PC-3 (cell line): ENCODE data around the gene REC8. TPM values are rescaled to one million over a fixed set of nuclear protein-coding genes. Genes with fewer than 3 reads are reported as not detected.

ENCODE experiments used
- ATAC-seq: fragments of 200-7000 bp; cut with Tn5 transposase; 2 replicates; pipeline ENCODE4 v1.9.1; 2020; ENCODE audit warnings: mild to moderate bottlenecking, moderate library complexity
- BruUV-seq: library from RNA; stranded (reverse); fragments of 400-500 nt; replicated peaks from 2 replicates; lab custom pipeline; 2021; lab: Mats Ljungman, UMichigan
- CTCF ChIA-PET: fragments of 300-600 bp; sonication (Branson Sonifier 250); formaldehyde crosslinking; loops from one replicate; lab custom pipeline; 2022; ENCODE audit warnings: antibody characterized with exemption; lab: Charles Lee
- POLR2A ChIA-PET: fragments of 300-600 bp; sonication (Branson Sonifier 250); formaldehyde crosslinking; loops from one replicate; lab custom pipeline; 2022; ENCODE audit warnings: antibody characterized with exemption; ENCODE audit not compliant: unreplicated experiment; lab: Charles Lee
- DNase-seq: peaks from one replicate; pipeline ENCODE4 v3.0.0-alpha.2; 2015
- H2AFZ ChIP-seq: fragments of 300-600 bp; sonication (generic); 2 replicates; pipeline ENCODE4 v1.6.0; 2016; ENCODE audit warnings: antibody characterized with exemption, low read length
- H3F3A ChIP-seq: fragments of 300-600 bp; sonication (generic); one replicate; pipeline ENCODE4 v1.6.0; 2017; ENCODE audit warnings: antibody characterized with exemption, low read length, control low read depth, mild to moderate bottlenecking; ENCODE audit not compliant: unreplicated experiment
- H3K27ac ChIP-seq: fragments of 300-600 bp; sonication (generic); 2 replicates; pipeline ENCODE4 v1.5.1; 2016; ENCODE audit warnings: mild to moderate bottlenecking, low read length
- H3K27me3 ChIP-seq: fragments of 300-600 bp; sonication (generic); 2 replicates; pipeline ENCODE4 v1.6.1; 2016; ENCODE audit warnings: low read length, mixed read lengths
- H3K36me3 ChIP-seq: fragments of 300-600 bp; sonication (generic); 2 replicates; pipeline ENCODE4 v1.6.1; 2016; ENCODE audit warnings: low read depth, mixed run types, low read length, mixed read lengths
- H3K4me1 ChIP-seq: fragments of 300-600 bp; sonication (generic); 2 replicates; pipeline ENCODE4 v1.5.1; 2016; ENCODE audit warnings: low read length; ENCODE audit not compliant: insufficient read depth
- H3K4me2 ChIP-seq: fragments of 300-600 bp; sonication (generic); 2 replicates; pipeline ENCODE4 v1.6.0; 2016; ENCODE audit warnings: low read length
- H3K4me3 ChIP-seq: fragments of 300-600 bp; sonication (generic); 2 replicates; pipeline ENCODE4 v1.5.1; 2016; ENCODE audit warnings: mild to moderate bottlenecking, low read length, mixed read lengths
- H3K79me2 ChIP-seq: fragments of 300-600 bp; sonication (generic); 2 replicates; pipeline ENCODE4 v1.6.1; 2017; ENCODE audit warnings: low read length, mixed read lengths
- H3K9ac ChIP-seq: fragments of 300-600 bp; sonication (generic); 2 replicates; pipeline ENCODE4 v1.6.0; 2016; ENCODE audit warnings: mild to moderate bottlenecking, low read length
- H3K9me2 ChIP-seq: fragments of 300-600 bp; sonication (generic); replicated peaks from 2 replicates; pipeline ENCODE4 v1.6.1; 2016; ENCODE audit warnings: mixed run types, low read length, mixed read lengths
- H3K9me3 ChIP-seq: fragments of 300-600 bp; sonication (generic); 2 replicates; pipeline ENCODE4 v1.6.1; 2016; ENCODE audit warnings: low read length, mixed read lengths
- H4K20me1 ChIP-seq: fragments of 300-600 bp; sonication (generic); 2 replicates; pipeline ENCODE4 v1.6.1; 2016; ENCODE audit warnings: low read length, mixed read lengths
- EZH2 ChIP-seq: fragments of 300-600 bp; sonication (generic); IDR thresholded peaks from one replicate; pipeline ENCODE4 v1.6.1; 2017; ENCODE audit warnings: antibody characterized with exemption, mild to moderate bottlenecking, low read length; ENCODE audit not compliant: unreplicated experiment
- EZH2phosphoT487 ChIP-seq: fragments of 300-600 bp; sonication (generic); IDR thresholded peaks from 2 replicates; pipeline ENCODE4 v1.6.1; 2018; ENCODE audit warnings: mild to moderate bottlenecking, antibody characterized with exemption, low read length, borderline replicate concordance
- intact Hi-C: fragments of 100-400 bp; cut with micrococcal nuclease; formaldehyde crosslinking; loops from 2 replicates; pipeline ENCODE4 v1.9.0; 2023
- total RNA-seq: library from RNA; depleted of rRNA; stranded (reverse); fragments of >200 nt; gene quantifications from 2 replicates; pipeline ENCODE4 v1.2.3, GENCODE V29; 2014
- TF ChIP-seq, protein P1 (sequence below): fragments of 300-600 bp; sonication (generic); conservative IDR thresholded peaks from 2 replicates; pipeline ENCODE4 v1.5.1; 2017; ENCODE audit warnings: antibody characterized with exemption, low read depth, mild to moderate bottlenecking, low read length

Gene REC8
- total RNA-seq, 1 experiment from 2014 or later, result 1.9 TPM

DNA sequence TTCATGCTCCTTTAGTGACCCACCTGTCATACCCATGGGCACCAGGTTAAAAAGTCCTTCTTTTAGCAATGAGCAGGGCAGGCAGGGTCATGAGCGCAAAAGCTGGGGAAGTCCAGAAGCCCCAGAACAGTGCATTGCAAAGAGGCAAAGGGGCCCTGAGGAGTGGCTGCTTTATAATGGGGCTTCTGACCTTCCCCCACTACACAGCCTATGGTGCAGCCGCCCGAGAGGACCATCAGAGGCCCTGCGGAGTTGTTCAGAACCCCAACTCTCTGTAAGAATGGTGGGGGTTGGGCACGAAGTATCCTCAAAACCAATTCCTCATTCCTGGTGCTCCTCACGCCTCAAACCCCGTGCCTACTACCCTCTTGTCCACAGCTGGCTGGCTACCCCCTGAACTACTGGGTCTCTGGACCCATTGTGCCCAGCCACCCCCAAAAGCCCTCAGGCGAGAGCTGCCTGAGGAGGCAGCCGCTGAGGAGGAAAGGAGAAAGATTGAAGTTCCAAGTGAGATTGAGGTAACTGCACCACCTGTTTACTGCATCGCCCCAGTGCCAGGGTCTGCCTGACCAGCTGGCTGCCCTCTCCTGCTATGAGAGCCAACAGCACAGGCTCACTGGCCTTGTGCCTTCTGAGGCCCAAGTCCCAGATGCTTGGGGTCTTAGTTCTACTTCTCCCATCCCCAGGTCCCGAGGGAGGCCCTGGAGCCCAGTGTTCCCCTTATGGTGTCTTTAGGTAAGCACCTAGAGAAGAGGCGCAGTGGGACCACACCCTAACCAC is 6.7 kb downstream of the REC8 start:
- CTCF ChIA-PET, result no interaction called here
- no peak for ATAC-seq
- POLR2A ChIA-PET, result no interaction called here

DNA sequence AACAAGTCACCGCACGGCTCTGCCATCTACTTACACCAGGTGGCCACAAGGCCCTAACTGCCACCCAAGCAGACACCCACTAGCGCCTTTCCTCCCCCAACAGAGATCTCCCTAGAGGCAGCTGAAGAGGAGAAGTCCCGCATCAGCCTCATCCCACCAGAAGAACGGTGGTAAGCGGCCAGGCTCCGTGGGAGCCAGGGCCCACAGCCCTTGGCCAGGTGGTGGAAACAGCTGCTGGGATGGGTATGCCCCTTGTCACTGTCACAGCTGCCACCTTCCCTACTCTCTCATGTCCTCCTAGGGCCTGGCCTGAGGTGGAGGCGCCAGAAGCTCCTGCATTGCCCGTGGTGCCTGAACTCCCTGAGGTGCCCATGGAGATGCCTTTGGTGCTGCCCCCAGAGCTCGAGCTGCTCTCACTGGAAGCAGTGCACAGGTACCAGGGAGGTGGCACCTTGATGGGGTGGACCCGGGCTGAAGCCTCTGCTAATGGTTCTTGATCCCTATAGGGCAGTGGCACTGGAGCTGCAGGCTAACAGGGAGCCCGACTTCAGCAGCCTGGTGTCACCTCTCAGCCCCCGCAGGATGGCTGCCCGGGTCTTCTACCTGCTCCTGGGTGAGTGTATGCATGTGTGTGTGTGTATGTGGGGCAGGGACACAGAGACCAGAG is 7.5 kb downstream of the REC8 start:
- POLR2A ChIA-PET, result no interaction called here
- Histone ChIP-seq H3K9me3 (no peaks in the 10 kb centered on the region), H3F3A (no peaks in the 10 kb centered on the region), H3K9ac (no peak overlapping the region), H3K4me1 (no peaks in the 10 kb centered on the region), H3K4me2 (no peak overlapping the region), H3K79me2 (no peaks in the 10 kb centered on the region), H3K9me2 (no peaks in the 10 kb centered on the region), H4K20me1 (no peaks in the 10 kb centered on the region), H3K27me3 (no peaks in the 10 kb centered on the region), H3K36me3 (peaks cover 27% of the 10 kb centered on the region; the same call in 1 of the 2 replicates), H3K27ac (no peak overlapping the region), H2AFZ (no peak overlapping the region), H3K4me3 (no peak overlapping the region)
- TF ChIP-seq, protein P1, sequence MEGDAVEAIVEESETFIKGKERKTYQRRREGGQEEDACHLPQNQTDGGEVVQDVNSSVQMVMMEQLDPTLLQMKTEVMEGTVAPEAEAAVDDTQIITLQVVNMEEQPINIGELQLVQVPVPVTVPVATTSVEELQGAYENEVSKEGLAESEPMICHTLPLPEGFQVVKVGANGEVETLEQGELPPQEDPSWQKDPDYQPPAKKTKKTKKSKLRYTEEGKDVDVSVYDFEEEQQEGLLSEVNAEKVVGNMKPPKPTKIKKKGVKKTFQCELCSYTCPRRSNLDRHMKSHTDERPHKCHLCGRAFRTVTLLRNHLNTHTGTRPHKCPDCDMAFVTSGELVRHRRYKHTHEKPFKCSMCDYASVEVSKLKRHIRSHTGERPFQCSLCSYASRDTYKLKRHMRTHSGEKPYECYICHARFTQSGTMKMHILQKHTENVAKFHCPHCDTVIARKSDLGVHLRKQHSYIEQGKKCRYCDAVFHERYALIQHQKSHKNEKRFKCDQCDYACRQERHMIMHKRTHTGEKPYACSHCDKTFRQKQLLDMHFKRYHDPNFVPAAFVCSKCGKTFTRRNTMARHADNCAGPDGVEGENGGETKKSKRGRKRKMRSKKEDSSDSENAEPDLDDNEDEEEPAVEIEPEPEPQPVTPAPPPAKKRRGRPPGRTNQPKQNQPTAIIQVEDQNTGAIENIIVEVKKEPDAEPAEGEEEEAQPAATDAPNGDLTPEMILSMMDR, result no peak
- no peak for TF ChIP-seq EZH2
- no peak for TF ChIP-seq EZH2phosphoT487
- no peak for DNase-seq
- intact Hi-C loops, result no loop called here
- BruUV-seq, result no TSS peak
- CTCF ChIA-PET, result no interaction called here
- no peak for ATAC-seq

More for the DNA sequence above, 6.7 kb downstream of the REC8 start:
- TF ChIP-seq EZH2, result no peak
- TF ChIP-seq EZH2phosphoT487, result no peak
- TF ChIP-seq, protein P1, result no peak
- no peaks in the 10 kb centered on the region for H3K4me1 ChIP-seq
- no peak overlapping the region for H2AFZ ChIP-seq
- no peaks in the 10 kb centered on the region for H4K20me1 ChIP-seq
- no peaks in the 10 kb centered on the region for H3F3A ChIP-seq
- no peak overlapping the region for H3K27ac ChIP-seq
- H3K27me3 ChIP-seq, result no peaks in the 10 kb centered on the region
- H3K9me2 ChIP-seq, result no peaks in the 10 kb centered on the region
- BruUV-seq, result no TSS peak
- no peaks in the 10 kb centered on the region for H3K9me3 ChIP-seq
- no peak for DNase-seq
- peaks cover 27% of the 10 kb centered on the region; the same call in 1 of the 2 replicates for H3K36me3 ChIP-seq
- intact Hi-C loops, result no loop called here
- H3K9ac ChIP-seq, result no peak overlapping the region
- no peak overlapping the region for H3K4me3 ChIP-seq
- H3K79me2 ChIP-seq, result no peaks in the 10 kb centered on the region
- no peak overlapping the region for H3K4me2 ChIP-seq
